K562 (cell line): ENCODE measurements around the gene RAP2B. TPM values are rescaled to one million over a fixed set of nuclear protein-coding genes. Genes with fewer than 3 reads are reported as not detected.

ENCODE experiments used
- ATAC-seq: fragments of 200-7000 bp; cut with Tn5 transposase; 3 replicates; pipeline ENCODE4 v1.9.1; 2020; ENCODE audit warnings: moderate library complexity
- BruUV-seq: library from RNA; stranded (reverse); fragments of 400-500 nt; replicated peaks from 2 replicates; lab custom pipeline; 2021; lab: Mats Ljungman, UMichigan
- CTCF ChIA-PET: fragments of 300-600 bp; formaldehyde crosslinking; extraction: SDS; loops from one replicate; lab custom pipeline; 2021; ENCODE audit warnings: low intra/inter-chr PET ratio; lab: Yijun Ruan, JAX
- POLR2A ChIA-PET: fragments of 300-600, 350-650 bp; sonication (Branson Sonifier 250); formaldehyde crosslinking; extraction: SDS; loops from one replicate; lab custom pipeline; 2021; ENCODE audit warnings: antibody characterized with exemption, inconsistent platforms; lab: Yijun Ruan, JAX
- DNase-seq, 4 experiments: peaks; one replicate each; pipeline versions ENCODE4 v3.0.0 to v3.0.0-alpha.2; 2011 to 2018; ENCODE audit warnings: low spot score in 3 of 4, mixed read lengths in 3 of 4; ENCODE audit errors: extremely low read depth in 1 of 4
- FAIRE-seq: peaks from 2 replicates; lab custom pipeline; 2011; peaks lifted over from hg19 to GRCh38; lab: Jason Lieb, UNC
- H2AFZ ChIP-seq: 2 replicates; pipeline ENCODE4 v1.6.0; 2011; ENCODE audit warnings: low read depth, low read length, control low read depth, inconsistent platforms
- H3K27ac ChIP-seq: fragments of 200-600 bp; 3 replicates; pipeline ENCODE4 v1.8.0; 2011; ENCODE audit warnings: low read depth, mild to moderate bottlenecking, control low read depth, inconsistent platforms, low read length, moderate library complexity, mixed read lengths; ENCODE audit errors: extremely low read depth
- H3K27me3 ChIP-seq, 2 experiments: fragments of 300-600 bp in 1 of 2; 2 replicates in 1 of 2; 3 replicates in 1 of 2; pipeline versions ENCODE4 v1.6.0 to v1.8.0; 2011; ENCODE audit warnings: inconsistent platforms in 2 of 2, low read length in 2 of 2, mild to moderate bottlenecking in 1 of 2, mixed read lengths in 1 of 2, moderate library complexity in 1 of 2; ENCODE audit not compliant: control insufficient read depth in 2 of 2, insufficient read depth in 2 of 2
- H3K36me3 ChIP-seq: fragments of 300-600 bp; 3 replicates; pipeline ENCODE4 v1.8.0; 2011; ENCODE audit warnings: mild to moderate bottlenecking, low read length, inconsistent platforms; ENCODE audit not compliant: control insufficient read depth, insufficient read depth
- H3K4me1 ChIP-seq, 2 experiments: fragments of 200-600 bp in 1 of 2; replicated peaks in 1 of 2; 2 replicates in 1 of 2; 3 replicates in 1 of 2; pipeline versions ENCODE4 v1.5.1 to v1.8.0; 2011; ENCODE audit warnings: inconsistent platforms in 2 of 2, low read length in 2 of 2, mild to moderate bottlenecking in 1 of 2, mixed read lengths in 1 of 2, moderate library complexity in 1 of 2; ENCODE audit not compliant: control insufficient read depth in 2 of 2, insufficient read depth in 2 of 2
- H3K4me2 ChIP-seq: 2 replicates; pipeline ENCODE4 v1.6.1; 2011; ENCODE audit warnings: low read length, control low read depth, inconsistent platforms, mixed read lengths; ENCODE audit not compliant: insufficient read depth
- H3K4me3 ChIP-seq: fragments of 200-600 bp; sonication (generic), shearing (Covaris generic); 2 replicates; pipeline ENCODE4 v1.5.1; 2016; ENCODE audit warnings: control low read depth, inconsistent platforms
- H3K79me2 ChIP-seq: fragments of 200-600 bp; 3 replicates; pipeline ENCODE4 v1.8.0; 2011; ENCODE audit warnings: low read length, inconsistent platforms; ENCODE audit not compliant: control insufficient read depth, insufficient read depth
- H3K9ac ChIP-seq, 2 experiments: 2 replicates each; pipeline versions ENCODE4 v1.6.0 to v1.6.1; 2011; ENCODE audit warnings: low read depth in 2 of 2, low read length in 2 of 2, control low read depth in 1 of 2, inconsistent platforms in 1 of 2, mild to moderate bottlenecking in 1 of 2, mixed read lengths in 1 of 2; ENCODE audit not compliant: insufficient read depth in 1 of 2
- H3K9me1 ChIP-seq: one replicate; pipeline ENCODE4 v1.6.0; 2011; ENCODE audit warnings: inconsistent platforms, mild to moderate bottlenecking, low read length, moderate library complexity; ENCODE audit not compliant: control insufficient read depth, insufficient read depth
- H3K9me3 ChIP-seq: replicated peaks from 2 replicates; pipeline ENCODE4 v1.5.1; 2011; ENCODE audit warnings: low read depth, low read length, inconsistent platforms; ENCODE audit not compliant: control insufficient read depth, insufficient read depth
- H4K20me1 ChIP-seq: replicated peaks from 2 replicates; pipeline ENCODE4 v1.6.1; 2011; ENCODE audit warnings: low read length, inconsistent platforms, mixed read lengths; ENCODE audit not compliant: control insufficient read depth, insufficient read depth
- ADNP ChIP-seq: fragments of 200-800 bp; sonication (Bioruptor generic); IDR thresholded peaks from 2 replicates; pipeline ENCODE4 v1.6.1; 2016; ENCODE audit warnings: missing genetic modification characterization, missing compliant biosample characterization
- DNMT1 ChIP-seq: fragments of 450-650 bp; IDR thresholded peaks from 2 replicates; pipeline ENCODE4 v1.6.1; 2016; ENCODE audit warnings: antibody characterized with exemption, mild to moderate bottlenecking
- ETV1 ChIP-seq: fragments of 450-650 bp; conservative IDR thresholded peaks from 2 replicates; pipeline ENCODE4 v1.6.1; 2016; ENCODE audit warnings: missing genetic modification characterization, control low read depth, low read depth, missing compliant biosample characterization
- FOSL1 ChIP-seq: fragments of 200-800 bp; sonication (Bioruptor generic); conservative IDR thresholded peaks from 2 replicates; pipeline ENCODE4 v1.6.1; 2016; ENCODE audit warnings: missing genetic modification characterization, missing compliant biosample characterization
- FUS ChIP-seq: fragments of 200-400 bp; formaldehyde crosslinking; optimal IDR thresholded peaks from 2 replicates; pipeline ENCODE3; 2017; ENCODE audit warnings: low read depth, low read length
- GABPB1 ChIP-seq: sonication (generic); formaldehyde crosslinking; IDR thresholded peaks from 2 replicates; pipeline ENCODE4 v1.8.0; 2022; ENCODE audit warnings: mild to moderate bottlenecking, missing genetic modification reagents
- HCFC1 ChIP-seq: IDR thresholded peaks from 2 replicates; pipeline ENCODE4 v1.6.1; 2012; ENCODE audit warnings: low read depth, low read length, improper control_type of control experiment
- HDAC3 ChIP-seq: fragments of 450-650 bp; IDR thresholded peaks from 2 replicates; pipeline ENCODE4 v1.6.1; 2018; ENCODE audit warnings: borderline replicate concordance, mild to moderate bottlenecking, moderate library complexity; ENCODE audit not compliant: partially characterized antibody
- HOXB6 ChIP-seq: fragments of 250-450 bp; sonication (Bioruptor Pico); IDR thresholded peaks from 2 replicates; pipeline ENCODE4 v1.5.1; 2022; ENCODE audit warnings: mild to moderate bottlenecking, borderline replicate concordance
- KDM1A ChIP-seq, 2 experiments: fragments of 450-650 bp; IDR thresholded peaks; 2 replicates each; pipeline ENCODE4 v1.6.1; 2016; ENCODE audit warnings: mild to moderate bottlenecking in 2 of 2
- MTF1 ChIP-seq: fragments of 250-450 bp; sonication (Bioruptor Pico); IDR thresholded peaks from 2 replicates; pipeline ENCODE4 v1.9.0; 2021; ENCODE audit warnings: moderate library complexity, mild to moderate bottlenecking, inconsistent platforms, borderline replicate concordance
- NFIX ChIP-seq: fragments of 250-450 bp; sonication (Bioruptor Pico); IDR thresholded peaks from 2 replicates; pipeline ENCODE4 v1.4.0; 2020; ENCODE audit warnings: low read depth, mild to moderate bottlenecking, moderate library complexity
- RCOR1 ChIP-seq, 2 experiments: IDR thresholded peaks; 2 replicates each; pipeline ENCODE4 v1.6.1; 2012; ENCODE audit warnings: low read depth in 2 of 2, low read length in 2 of 2, borderline replicate concordance in 1 of 2, improper control_type of control experiment in 1 of 2
- RHOXF2B ChIP-seq: fragments of 250-450 bp; sonication (Bioruptor Pico); conservative IDR thresholded peaks from 2 replicates; pipeline ENCODE4 v1.5.1; 2021
- SPI1 ChIP-seq: IDR thresholded peaks from 2 replicates; pipeline ENCODE4 v1.6.1; 2011; ENCODE audit warnings: low read depth, low read length, control low read depth, borderline replicate concordance
- TAL1 ChIP-seq: fragments of 450-650 bp; IDR thresholded peaks from 2 replicates; pipeline ENCODE4 v1.6.1; 2016; ENCODE audit warnings: mild to moderate bottlenecking
- ZNF197 ChIP-seq: fragments of 200-800 bp; sonication (Bioruptor generic); IDR thresholded peaks from 2 replicates; pipeline ENCODE4 v1.6.1; 2016; ENCODE audit warnings: low read depth, missing genetic modification characterization, missing compliant biosample characterization
- ZNF644 ChIP-seq: fragments of 200-800 bp; sonication (Bioruptor generic); IDR thresholded peaks from 2 replicates; pipeline ENCODE4 v1.6.1; 2016; ENCODE audit warnings: low read depth, missing genetic modification characterization, missing compliant biosample characterization
- WGBS: fragments of 100-300 bp; shearing (Covaris generic); methylation state at CpG from one replicate; pipeline ENCODE4 v1.1.6; 2016; ENCODE audit warnings: low coverage, mixed read lengths; ENCODE audit not compliant: insufficient coverage; ENCODE audit errors: missing lambda C conversion rate; 5-methylcytosine and 5-hydroxymethylcytosine counted together
- in situ Hi-C: fragments of 300-500 bp; cut with MboI; formaldehyde crosslinking; loops from 4 replicates; pipeline ENCODE4 v1.15.0; 2018; ENCODE audit warnings: inconsistent platforms, mixed read lengths
- intact Hi-C: fragments of 100-400 bp; cut with micrococcal nuclease; formaldehyde crosslinking; loops from 2 replicates; pipeline ENCODE4 v1.14.2; 2022
- polyA plus RNA-seq, 8 experiments: library from polyadenylated mRNA; depleted of rRNA in 4 of 8; stranded (reverse) in 5 of 8; unstranded in 3 of 8; fragments of >200 nt; fragmentation: Nextera tagmentation in 2 of 8; fragmentation: Illumina TruSeq in 1 of 8; extraction: Ambion mirVana in 2 of 8; extraction: Trizol in 1 of 8; gene quantifications; 2 replicates each; pipeline versions ENCODE4 v1.2.1 to v1.2.3, GENCODE V29; 2011 to 2014; ENCODE audit warnings: inconsistent platforms in 1 of 8, missing spikeins in 1 of 8
- total RNA-seq, 7 experiments: library from RNA; depleted of rRNA in 6 of 7; stranded (reverse); fragments of >200 nt in 6 of 7; fragmentation: Illumina TruSeq in 2 of 7; extraction: Trizol in 2 of 7; gene quantifications; 2 replicates each; pipeline versions ENCODE4 v1.2.1 to v1.2.3, GENCODE V29; 2011 to 2021; ENCODE audit warnings: low replicate concordance in 1 of 7
- TF ChIP-seq, protein P1 (sequence below): sonication (generic); formaldehyde crosslinking; IDR thresholded peaks from 2 replicates; pipeline ENCODE4 v1.8.1; 2023; ENCODE audit warnings: mild to moderate bottlenecking, missing genetic modification reagents
- TF ChIP-seq, protein P2 (sequence below): IDR thresholded peaks from 2 replicates; pipeline ENCODE4 v1.6.1; 2011; ENCODE audit warnings: borderline replicate concordance, low read depth, mild to moderate bottlenecking, moderate library complexity, low read length; ENCODE audit not compliant: insufficient read depth, poor library complexity, severe bottlenecking

The RAP2B gene
- total and polyA plus RNA-seq, 9 of the 15 experiments (the other 6 are each of a cell fraction or from before 2014, with no cell fraction given) = 9.4 to 31.2 (median 15.8) TPM

DNA sequence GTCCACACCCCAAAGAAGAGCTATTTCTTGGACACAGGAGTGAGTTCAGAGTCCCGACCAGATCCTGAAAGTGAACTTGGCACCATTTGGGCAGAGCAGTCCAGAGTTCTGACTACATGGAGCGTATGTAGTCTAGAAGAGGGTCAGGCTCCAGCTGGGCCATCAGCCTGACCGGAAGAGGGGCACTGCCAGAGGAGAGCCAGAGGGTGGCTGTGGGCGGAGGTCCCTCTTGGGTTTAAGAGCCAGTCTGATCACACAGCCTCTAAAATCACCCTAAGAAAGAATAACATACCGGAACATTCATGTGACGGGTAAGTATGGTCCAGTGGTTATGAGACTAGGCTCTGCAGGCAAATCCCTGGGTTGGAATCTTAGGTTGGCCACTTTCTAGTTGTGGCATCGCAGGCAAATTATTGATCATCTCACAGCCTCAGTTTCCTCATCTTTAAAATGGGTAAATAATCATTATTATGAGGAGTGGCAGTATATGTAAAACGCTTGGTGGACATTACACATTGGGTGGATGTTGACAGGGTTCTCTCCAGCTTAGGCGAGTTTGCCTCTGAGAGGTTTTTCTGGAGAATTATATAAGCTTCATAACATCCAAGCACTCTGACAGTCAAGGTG lies 2.1 kb upstream of the RAP2B start:
- peak overlapping the region; percentile 74; the same call in 1 of the 3 replicates for H3K27ac ChIP-seq
- H3K4me2 ChIP-seq = peak overlapping the region; percentile 79
- peak overlapping the region; percentile 74 to 90 for H3K9ac ChIP-seq
- H3K36me3 ChIP-seq = peaks cover 5% of the 10 kb centered on the region; the same call in 1 of the 3 replicates
- 73% methylated on average over 9 of the region's 9 CpGs for WGBS
- H3K9me3 ChIP-seq = no peaks in the 10 kb centered on the region
- ChIA-PET POLR2A (interaction anchor here (0.6 to 1.6 kb wide), 4 partner anchors 13 to 129 kb away, joined by 3 to 8 read pairs (median 4); no protein-coding TSS in a partner anchor), CTCF (no interaction called here)
- H3K79me2 ChIP-seq = peaks cover 29% of the 10 kb centered on the region
- DNase-seq (no peak), FAIRE-seq (no peak), ATAC-seq (no peak)
- peaks cover 0 to 24% of the 10 kb centered on the region in 2 experiments; a peak in 2 of 5 replicates for H3K4me1 ChIP-seq
- no peaks in the 10 kb centered on the region for H3K9me1 ChIP-seq
- in situ Hi-C loops (no loop called here), intact Hi-C loops (loop anchor here (10.0 kb wide), 2 partner anchors 605 to 885 kb away; no protein-coding TSS in a partner anchor)
- H2AFZ ChIP-seq = peak overlapping the region; percentile 91
- peak overlapping the region; percentile 88 for H3K4me3 ChIP-seq
- no TSS peak for BruUV-seq
- no peaks in the 10 kb centered on the region; the same call in 1 of the 2 replicates for H4K20me1 ChIP-seq
- H3K27me3 ChIP-seq = no peaks in the 10 kb centered on the region
- TF ChIP-seq FUS (no peak), SPI1 (no peak), NFIX (CRISPR knock-in tag) (no peak), RCOR1 (IDR thresholded peaks at IDR 0.05; ENCODE audit: borderline replicate concordance in 1 of 2, low read depth in 2 of 2, low read length in 2 of 2) (0 out of 4 replicates have a peak, but pooled peaks of 1 of the 2 experiments have one; percentile 41), ZNF197 (CRISPR knock-in tag) (no peak), HDAC3 (peak; percentile 36), GABPB1 (CRISPR knock-in tag) (no peak), MTF1 (CRISPR knock-in tag) (no peak), ADNP (tag) (peak; percentile 82), FOSL1 (tag) (no peak), ZNF644 (tag) (no peak), TAL1 (no peak), HCFC1 (no peak), KDM1A (IDR thresholded peaks at IDR 0.05) (peak; percentile 46 to 75; a peak in 2 of 4 replicates), HOXB6 (CRISPR knock-in tag) (no peak), DNMT1 (no peak), ETV1 (tag) (no peak), RHOXF2B (no peak)
- TF ChIP-seq, protein P1, sequence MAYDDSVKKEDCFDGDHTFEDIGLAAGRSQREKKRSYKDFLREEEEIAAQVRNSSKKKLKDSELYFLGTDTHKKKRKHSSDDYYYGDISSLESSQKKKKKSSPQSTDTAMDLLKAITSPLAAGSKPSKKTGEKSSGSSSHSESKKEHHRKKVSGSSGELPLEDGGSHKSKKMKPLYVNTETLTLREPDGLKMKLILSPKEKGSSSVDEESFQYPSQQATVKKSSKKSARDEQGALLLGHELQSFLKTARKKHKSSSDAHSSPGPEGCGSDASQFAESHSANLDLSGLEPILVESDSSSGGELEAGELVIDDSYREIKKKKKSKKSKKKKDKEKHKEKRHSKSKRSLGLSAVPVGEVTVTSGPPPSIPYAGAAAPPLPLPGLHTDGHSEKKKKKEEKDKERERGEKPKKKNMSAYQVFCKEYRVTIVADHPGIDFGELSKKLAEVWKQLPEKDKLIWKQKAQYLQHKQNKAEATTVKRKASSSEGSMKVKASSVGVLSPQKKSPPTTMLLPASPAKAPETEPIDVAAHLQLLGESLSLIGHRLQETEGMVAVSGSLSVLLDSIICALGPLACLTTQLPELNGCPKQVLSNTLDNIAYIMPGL (CRISPR knock-in tag) = no peak
- TF ChIP-seq, protein P2, sequence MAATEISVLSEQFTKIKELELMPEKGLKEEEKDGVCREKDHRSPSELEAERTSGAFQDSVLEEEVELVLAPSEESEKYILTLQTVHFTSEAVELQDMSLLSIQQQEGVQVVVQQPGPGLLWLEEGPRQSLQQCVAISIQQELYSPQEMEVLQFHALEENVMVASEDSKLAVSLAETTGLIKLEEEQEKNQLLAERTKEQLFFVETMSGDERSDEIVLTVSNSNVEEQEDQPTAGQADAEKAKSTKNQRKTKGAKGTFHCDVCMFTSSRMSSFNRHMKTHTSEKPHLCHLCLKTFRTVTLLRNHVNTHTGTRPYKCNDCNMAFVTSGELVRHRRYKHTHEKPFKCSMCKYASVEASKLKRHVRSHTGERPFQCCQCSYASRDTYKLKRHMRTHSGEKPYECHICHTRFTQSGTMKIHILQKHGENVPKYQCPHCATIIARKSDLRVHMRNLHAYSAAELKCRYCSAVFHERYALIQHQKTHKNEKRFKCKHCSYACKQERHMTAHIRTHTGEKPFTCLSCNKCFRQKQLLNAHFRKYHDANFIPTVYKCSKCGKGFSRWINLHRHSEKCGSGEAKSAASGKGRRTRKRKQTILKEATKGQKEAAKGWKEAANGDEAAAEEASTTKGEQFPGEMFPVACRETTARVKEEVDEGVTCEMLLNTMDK = no peak
